ENCODE measurements around the gene BCAS3. TPM values are rescaled to one million over a fixed set of nuclear protein-coding genes. Genes with fewer than 3 reads are reported as not detected.
"Not testable (repeated sequence)": the region's sequence is repeated elsewhere in the genome, so short reads cannot be mapped to it uniquely, and the experiment has no call there.

BCAS3 gene
- total RNA-seq, 1 donor from 2014 or later: 75.9 TPM

GRCh38 chr17:61144617-61145564 lies 467.2 kb downstream of the BCAS3 start:
- Histone ChIP-seq H3K27me3 (no peaks in the 10 kb centered on the region), H3K36me3 (no peaks in the 10 kb centered on the region), H3K9me3 (no peaks in the 10 kb centered on the region), H3K4me3 (no peak overlapping the region), H3K27ac (no peak overlapping the region), H3K4me1 (no peaks in the 10 kb centered on the region)
- no peak for DNase-seq (ENCODE audit: low spot score in 2 of 2)
- TF ChIP-seq CTCF (IDR thresholded peaks at IDR 0.05): no peak
- intact Hi-C loops (cut with DNase I): no loop called here

GRCh38 chr17:61146833-61147232 lies 469.2 kb downstream of the BCAS3 start:
- DNase-seq (ENCODE audit: low spot score in 2 of 2); H3K9me3 ChIP-seq; H3K4me1 ChIP-seq; H3K27ac ChIP-seq; H3K36me3 ChIP-seq; intact Hi-C loops (cut with DNase I); H3K27me3 ChIP-seq; H3K4me3 ChIP-seq: not testable (repeated sequence)

- Histone ChIP-seq H3K36me3 (no peaks in the 10 kb centered on the region), H3K4me1 (no peaks in the 10 kb centered on the region), H3K27ac (no peak overlapping the region), H3K27me3 (no peaks in the 10 kb centered on the region), H3K9me3 (no peaks in the 10 kb centered on the region), H3K4me3 (no peak overlapping the region)
- TF ChIP-seq CTCF (IDR thresholded peaks at IDR 0.05): no peak
- DNase-seq (ENCODE audit: low spot score in 2 of 2): no peak
- intact Hi-C loops (cut with DNase I): no loop called here
Measured at GRCh38 chr17:61149106-61149825, 471.6 kb downstream of the BCAS3 start.

- intact Hi-C loops (cut with DNase I): no loop called here
- Histone ChIP-seq H3K4me1 (no peaks in the 10 kb centered on the region), H3K4me3 (no peak overlapping the region), H3K27me3 (no peaks in the 10 kb centered on the region), H3K27ac (no peak overlapping the region), H3K36me3 (no peaks in the 10 kb centered on the region), H3K9me3 (no peaks in the 10 kb centered on the region)
- DNase-seq (ENCODE audit: low spot score in 2 of 2): no peak
- no peak for TF ChIP-seq CTCF (IDR thresholded peaks at IDR 0.05)
Measured at GRCh38 chr17:61149862-61150362, 472.3 kb downstream of the BCAS3 start.

- Histone ChIP-seq H3K27ac (no peak overlapping the region), H3K4me3 (no peak overlapping the region), H3K27me3 (no peaks in the 10 kb centered on the region), H3K36me3 (no peaks in the 10 kb centered on the region), H3K9me3 (no peaks in the 10 kb centered on the region), H3K4me1 (no peaks in the 10 kb centered on the region)
- no peak for DNase-seq (ENCODE audit: low spot score in 2 of 2)
- intact Hi-C loops (cut with DNase I): no loop called here
- no peak for TF ChIP-seq CTCF (IDR thresholded peaks at IDR 0.05)
Measured at GRCh38 chr17:61150686-61151299, 473.1 kb downstream of the BCAS3 start.
